Measurements from ENCODE around the gene PITX3. TPM values are rescaled to one million over a fixed set of nuclear protein-coding genes. Genes with fewer than 3 reads are reported as not detected.

PITX3 gene
- total RNA-seq, 1 experiment from 2014 or later, result 1.9 TPM

DNA sequence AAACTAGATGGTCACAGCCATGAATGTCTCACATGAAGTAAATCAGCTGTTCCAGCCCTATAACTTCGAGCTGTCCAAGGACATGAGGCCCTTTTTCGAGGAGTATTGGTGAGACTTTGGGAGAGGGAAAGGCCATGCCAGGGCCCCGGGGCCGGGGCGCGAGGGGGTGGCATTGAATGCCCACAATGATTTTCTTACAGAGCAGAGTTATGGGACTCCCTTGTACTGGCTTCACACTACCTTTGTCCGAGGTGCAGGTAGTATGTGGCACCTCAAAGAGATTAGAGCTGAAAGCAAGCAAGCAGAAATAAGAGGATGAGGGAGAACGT, 14.8 kb downstream of the PITX3 start:
- intact Hi-C loops (cut with micrococcal nuclease), result no loop called here
- H3K4me3 ChIP-seq (replicated peaks in 1 of 2; ENCODE audit: low read depth in 1 of 2, low read length in 2 of 2), result peak overlapping the region; percentile 15 to 51; a peak in 3 of 4 replicates
- TF ChIP-seq JUND (IDR thresholded peaks at IDR 0.05) (no peak), ZNF274 (IDR thresholded peaks at IDR 0.05; ENCODE audit: low read depth, low read length) (no peak), RAD21 (IDR thresholded peaks at IDR 0.05; ENCODE audit: low read depth) (no peak), FOSL1 (IDR thresholded peaks at IDR 0.05; ENCODE audit: low read depth) (no peak), EZH2 (IDR thresholded peaks at IDR 0.05) (no peak)
- TF ChIP-seq, protein P1, sequence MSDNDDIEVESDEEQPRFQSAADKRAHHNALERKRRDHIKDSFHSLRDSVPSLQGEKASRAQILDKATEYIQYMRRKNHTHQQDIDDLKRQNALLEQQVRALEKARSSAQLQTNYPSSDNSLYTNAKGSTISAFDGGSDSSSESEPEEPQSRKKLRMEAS (IDR thresholded peaks at IDR 0.05), result no peak
- TF ChIP-seq, protein P2, sequence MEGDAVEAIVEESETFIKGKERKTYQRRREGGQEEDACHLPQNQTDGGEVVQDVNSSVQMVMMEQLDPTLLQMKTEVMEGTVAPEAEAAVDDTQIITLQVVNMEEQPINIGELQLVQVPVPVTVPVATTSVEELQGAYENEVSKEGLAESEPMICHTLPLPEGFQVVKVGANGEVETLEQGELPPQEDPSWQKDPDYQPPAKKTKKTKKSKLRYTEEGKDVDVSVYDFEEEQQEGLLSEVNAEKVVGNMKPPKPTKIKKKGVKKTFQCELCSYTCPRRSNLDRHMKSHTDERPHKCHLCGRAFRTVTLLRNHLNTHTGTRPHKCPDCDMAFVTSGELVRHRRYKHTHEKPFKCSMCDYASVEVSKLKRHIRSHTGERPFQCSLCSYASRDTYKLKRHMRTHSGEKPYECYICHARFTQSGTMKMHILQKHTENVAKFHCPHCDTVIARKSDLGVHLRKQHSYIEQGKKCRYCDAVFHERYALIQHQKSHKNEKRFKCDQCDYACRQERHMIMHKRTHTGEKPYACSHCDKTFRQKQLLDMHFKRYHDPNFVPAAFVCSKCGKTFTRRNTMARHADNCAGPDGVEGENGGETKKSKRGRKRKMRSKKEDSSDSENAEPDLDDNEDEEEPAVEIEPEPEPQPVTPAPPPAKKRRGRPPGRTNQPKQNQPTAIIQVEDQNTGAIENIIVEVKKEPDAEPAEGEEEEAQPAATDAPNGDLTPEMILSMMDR (IDR thresholded peaks at IDR 0.05 in 2 of 3, conservative IDR thresholded peaks at IDR 0.05 in 1 of 3; ENCODE audit: borderline replicate concordance in 1 of 3, insufficient read depth in 1 of 3, low read depth in 2 of 3, low read length in 2 of 3), result no peak

More for the DNA sequence above, 14.8 kb downstream of the PITX3 start:
- Histone ChIP-seq H3K9me3 (ENCODE audit: control insufficient read depth in 1 of 2, insufficient read depth in 1 of 2, low read depth in 1 of 2, low read length in 2 of 2) (no peaks in the 10 kb centered on the region), H2AFZ (ENCODE audit: low read depth, low read length, poor library complexity, severe bottlenecking) (peak overlapping the region; percentile 49), H3K27ac (ENCODE audit: low read depth, low read length) (no peak overlapping the region), H3K9me2 (ENCODE audit: insufficient read depth) (no peaks in the 10 kb centered on the region), H3K79me2 (ENCODE audit: insufficient read depth, low read length) (no peaks in the 10 kb centered on the region; the same call in 1 of the 2 replicates), H3K9ac (ENCODE audit: low read length) (no peak overlapping the region), H3K4me2 (ENCODE audit: low read length) (peak overlapping the region; percentile 72), H3K27me3 (ENCODE audit: insufficient read depth, low read length) (no peaks in the 10 kb centered on the region), H3K36me3 (ENCODE audit: control insufficient read depth in 1 of 2, insufficient read depth in 2 of 2, low read length in 2 of 2) (no peaks in the 10 kb centered on the region), H4K20me1 (ENCODE audit: insufficient read depth) (no peaks in the 10 kb centered on the region), H3K4me1 (ENCODE audit: control insufficient read depth in 1 of 2, insufficient read depth in 2 of 2, low read length in 2 of 2) (peaks cover 17 to 32% of the 10 kb centered on the region in 2 experiments)
- CTCF ChIA-PET, result interaction anchor here (1.0 to 12.6 kb wide), 9 partner anchors 8 to 357 kb away, joined by 3 to 625 read pairs (median 4); partner anchors contain the start of gene NFKB2
- ATAC-seq (no peak), DNase-seq (ENCODE audit: low read depth, low spot score) (no peak)
- RAD21 ChIA-PET (ENCODE audit: low non-redundant PET in 1 of 2, low total read pairs in 2 of 2, uncharacterized antibody in 2 of 2, unreplicated experiment in 2 of 2), result interaction anchor here in 1 of 2 experiments (1.4 kb wide), 1 partner anchor 57 kb away, joined by 4 read pairs; no protein-coding TSS in a partner anchor
- TSS peak; percentile 42 for BruUV-seq (replicated peaks)
- POLR2A ChIA-PET, result interaction anchor here (1.0 to 1.9 kb wide), 3 partner anchors 19 to 57 kb away, joined by 4 to 6 read pairs (median 4); partner anchors contain the start of gene GBF1

Measured in HCT116 (cell line).